ENCODE results near the gene ALK.

The ALK gene

DNA sequence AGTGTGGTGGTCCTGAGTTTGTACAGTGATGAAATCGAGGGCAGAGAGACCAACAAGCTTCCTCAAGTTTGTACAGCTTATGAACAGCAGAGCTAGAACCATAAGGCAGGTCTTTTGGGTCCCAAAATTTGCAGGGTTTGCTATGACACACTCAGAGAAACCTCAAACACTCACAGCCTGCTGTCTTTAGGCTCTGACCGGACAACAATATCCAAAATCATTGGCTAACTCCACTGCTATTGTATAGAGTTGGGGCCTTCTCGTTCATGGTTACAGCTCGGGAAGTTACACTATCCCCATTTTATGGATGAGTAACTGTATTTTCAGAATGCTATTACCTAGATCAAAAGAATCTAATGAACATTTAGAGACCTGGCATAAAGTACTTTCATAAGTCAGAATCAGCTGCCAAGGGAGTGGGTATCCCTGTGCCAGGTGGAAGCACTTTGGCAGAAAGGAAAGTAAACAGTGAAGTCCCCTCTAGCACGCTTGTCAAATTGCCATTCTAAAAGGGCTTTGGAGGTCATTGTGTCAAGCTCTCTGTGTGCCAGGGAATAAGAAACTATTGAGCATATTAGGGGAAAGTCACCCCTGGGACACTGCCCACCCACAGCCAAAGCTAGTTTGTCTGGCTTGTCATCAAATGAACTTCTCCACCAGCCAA is 331.8 kb downstream of the ALK start:
- DNase-seq, result no peak
- Histone ChIP-seq H2AFZ (ENCODE audit: low read depth, low read length) (no peak overlapping the region), H4K20me1 (ENCODE audit: insufficient read depth, low read length) (no peaks in the 10 kb centered on the region), H3K9me3 (ENCODE audit: insufficient read depth, low read length, severe bottlenecking) (no peaks in the 10 kb centered on the region), H3K4me2 (ENCODE audit: insufficient read depth, low read length) (no peak overlapping the region), H3K4me3 (ENCODE audit: low read depth in 1 of 2, low read length in 2 of 2) (no peak overlapping the region), H3K4me1 (ENCODE audit: insufficient read depth, low read length) (no peaks in the 10 kb centered on the region), H3K27me3 (ENCODE audit: insufficient read depth, low read length, poor library complexity) (no peaks in the 10 kb centered on the region), H3K27ac (ENCODE audit: low read length) (no peak overlapping the region), H3K9ac (ENCODE audit: low read depth, low read length) (no peak overlapping the region), H3K36me3 (ENCODE audit: insufficient read depth, low read length) (no peaks in the 10 kb centered on the region), H3K79me2 (ENCODE audit: insufficient read depth, low read length) (no peaks in the 10 kb centered on the region)
- TF ChIP-seq, protein P1, sequence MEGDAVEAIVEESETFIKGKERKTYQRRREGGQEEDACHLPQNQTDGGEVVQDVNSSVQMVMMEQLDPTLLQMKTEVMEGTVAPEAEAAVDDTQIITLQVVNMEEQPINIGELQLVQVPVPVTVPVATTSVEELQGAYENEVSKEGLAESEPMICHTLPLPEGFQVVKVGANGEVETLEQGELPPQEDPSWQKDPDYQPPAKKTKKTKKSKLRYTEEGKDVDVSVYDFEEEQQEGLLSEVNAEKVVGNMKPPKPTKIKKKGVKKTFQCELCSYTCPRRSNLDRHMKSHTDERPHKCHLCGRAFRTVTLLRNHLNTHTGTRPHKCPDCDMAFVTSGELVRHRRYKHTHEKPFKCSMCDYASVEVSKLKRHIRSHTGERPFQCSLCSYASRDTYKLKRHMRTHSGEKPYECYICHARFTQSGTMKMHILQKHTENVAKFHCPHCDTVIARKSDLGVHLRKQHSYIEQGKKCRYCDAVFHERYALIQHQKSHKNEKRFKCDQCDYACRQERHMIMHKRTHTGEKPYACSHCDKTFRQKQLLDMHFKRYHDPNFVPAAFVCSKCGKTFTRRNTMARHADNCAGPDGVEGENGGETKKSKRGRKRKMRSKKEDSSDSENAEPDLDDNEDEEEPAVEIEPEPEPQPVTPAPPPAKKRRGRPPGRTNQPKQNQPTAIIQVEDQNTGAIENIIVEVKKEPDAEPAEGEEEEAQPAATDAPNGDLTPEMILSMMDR (IDR thresholded peaks at IDR 0.05; ENCODE audit: borderline replicate concordance, extremely low read depth, low read length, poor library complexity, severe bottlenecking), result no peak
- no peak for TF ChIP-seq EZH2 (IDR thresholded peaks at IDR 0.05; ENCODE audit: borderline replicate concordance, low read depth, low read length, severe bottlenecking)
- ATAC-seq (ENCODE audit: insufficient read depth, low read depth), result no peak

GRCh38 chr2:29587402-29588190 is 333.8 kb downstream of the ALK start:
- Histone ChIP-seq H3K36me3 (ENCODE audit: insufficient read depth, low read length) (no peaks in the 10 kb centered on the region), H3K27me3 (ENCODE audit: insufficient read depth, low read length, poor library complexity) (no peaks in the 10 kb centered on the region), H4K20me1 (ENCODE audit: insufficient read depth, low read length) (no peaks in the 10 kb centered on the region), H3K9ac (ENCODE audit: low read depth, low read length) (no peak overlapping the region), H3K9me3 (ENCODE audit: insufficient read depth, low read length, severe bottlenecking) (no peaks in the 10 kb centered on the region), H3K4me3 (ENCODE audit: low read depth in 1 of 2, low read length in 2 of 2) (no peak overlapping the region), H3K4me1 (ENCODE audit: insufficient read depth, low read length) (no peaks in the 10 kb centered on the region), H3K4me2 (ENCODE audit: insufficient read depth, low read length) (no peak overlapping the region), H2AFZ (ENCODE audit: low read depth, low read length) (no peak overlapping the region), H3K79me2 (ENCODE audit: insufficient read depth, low read length) (no peaks in the 10 kb centered on the region), H3K27ac (ENCODE audit: low read length) (no peak overlapping the region)
- no peak for TF ChIP-seq EZH2 (IDR thresholded peaks at IDR 0.05; ENCODE audit: borderline replicate concordance, low read depth, low read length, severe bottlenecking)
- TF ChIP-seq, protein P1 (IDR thresholded peaks at IDR 0.05; ENCODE audit: borderline replicate concordance, extremely low read depth, low read length, poor library complexity, severe bottlenecking), result no peak
- DNase-seq (no peak), ATAC-seq (ENCODE audit: insufficient read depth, low read depth) (no peak)

- Histone ChIP-seq H4K20me1 (ENCODE audit: insufficient read depth, low read length) (no peaks in the 10 kb centered on the region), H3K27ac (ENCODE audit: low read length) (no peak overlapping the region), H3K79me2 (ENCODE audit: insufficient read depth, low read length) (no peaks in the 10 kb centered on the region), H3K36me3 (ENCODE audit: insufficient read depth, low read length) (no peaks in the 10 kb centered on the region), H3K9me3 (ENCODE audit: insufficient read depth, low read length, severe bottlenecking) (no peaks in the 10 kb centered on the region), H3K4me2 (ENCODE audit: insufficient read depth, low read length) (no peak overlapping the region), H3K9ac (ENCODE audit: low read depth, low read length) (no peak overlapping the region), H3K4me3 (ENCODE audit: low read depth in 1 of 2, low read length in 2 of 2) (no peak overlapping the region), H3K4me1 (ENCODE audit: insufficient read depth, low read length) (no peaks in the 10 kb centered on the region), H2AFZ (ENCODE audit: low read depth, low read length) (no peak overlapping the region), H3K27me3 (ENCODE audit: insufficient read depth, low read length, poor library complexity) (no peaks in the 10 kb centered on the region)
- TF ChIP-seq, protein P1 (IDR thresholded peaks at IDR 0.05; ENCODE audit: borderline replicate concordance, extremely low read depth, low read length, poor library complexity, severe bottlenecking), result no peak
- no peak for TF ChIP-seq EZH2 (IDR thresholded peaks at IDR 0.05; ENCODE audit: borderline replicate concordance, low read depth, low read length, severe bottlenecking)
- DNase-seq, result no peak
- no peak for ATAC-seq (ENCODE audit: insufficient read depth, low read depth)
Measured at GRCh38 chr2:29586919-29587318, 334.5 kb downstream of the ALK start.

Data from DND-41 (cell line).